GM20000 (cell line): ENCODE measurements around the gene ZBTB39.
"Not testable (repeated sequence)": the region's sequence is repeated elsewhere in the genome, so short reads cannot be mapped to it uniquely, and the experiment has no call there.

Experiments
- DNase-seq: peaks from one replicate; pipeline ENCODE4 v3.0.0; 2012; ENCODE audit warnings: low spot score
- CTCF ChIP-seq: IDR thresholded peaks from 2 replicates; pipeline ENCODE4 v1.5.1; 2012; ENCODE audit warnings: mild to moderate bottlenecking, control low read depth; ENCODE audit errors: extremely low read depth, missing control alignments

The ZBTB39 gene

GRCh38 chr12:57018906-57019305 is 12.6 kb upstream of the ZBTB39 start:
- no peak for TF ChIP-seq CTCF
- DNase-seq: no peak

GRCh38 chr12:57018353-57018752 is 12.0 kb upstream of the ZBTB39 start:
- DNase-seq: not testable (repeated sequence)

GRCh38 chr12:57016348-57016747 is 10.0 kb upstream of the ZBTB39 start, which contains the start of gene TAC3:
TSS of gene TAC3 (minus strand) at chr12:57016529. CDS start at chr12:57015797, 732 bp downstream.
- no peak for DNase-seq
- TF ChIP-seq CTCF: no peak

- DNase-seq: peak; percentile 70
- no peak for TF ChIP-seq CTCF
Measured at GRCh38 chr12:57012600-57013465, 6.5 kb upstream of the ZBTB39 start.

- TF ChIP-seq CTCF: no peak
- DNase-seq: peak; percentile 44
Measured at GRCh38 chr12:57011438-57012424, 5.4 kb upstream of the ZBTB39 start.

GRCh38 chr12:57010627-57011247 is 4.4 kb upstream of the ZBTB39 start:
- no peak for TF ChIP-seq CTCF
- DNase-seq: no peak

GRCh38 chr12:57009949-57010626 is 3.7 kb upstream of the ZBTB39 start:
- DNase-seq: no peak
- TF ChIP-seq CTCF: no peak
